GM23248 (cell line): ENCODE data around the gene RWDD4.

Experiments
- EZH2 ChIP-seq: fragments of 200-600 bp; sonication (generic); IDR thresholded peaks from 2 replicates; pipeline ENCODE4 v1.6.1; 2018; ENCODE audit warnings: antibody characterized with exemption, mild to moderate bottlenecking; ENCODE audit not compliant: insufficient read depth, poor library complexity, severe bottlenecking
- EZH2phosphoT487 ChIP-seq: fragments of 200-600 bp; sonication (generic); IDR thresholded peaks from 2 replicates; pipeline ENCODE4 v1.6.1; 2018; ENCODE audit warnings: antibody characterized with exemption, moderate library complexity, mild to moderate bottlenecking, low read depth; ENCODE audit not compliant: insufficient read depth

DNA sequence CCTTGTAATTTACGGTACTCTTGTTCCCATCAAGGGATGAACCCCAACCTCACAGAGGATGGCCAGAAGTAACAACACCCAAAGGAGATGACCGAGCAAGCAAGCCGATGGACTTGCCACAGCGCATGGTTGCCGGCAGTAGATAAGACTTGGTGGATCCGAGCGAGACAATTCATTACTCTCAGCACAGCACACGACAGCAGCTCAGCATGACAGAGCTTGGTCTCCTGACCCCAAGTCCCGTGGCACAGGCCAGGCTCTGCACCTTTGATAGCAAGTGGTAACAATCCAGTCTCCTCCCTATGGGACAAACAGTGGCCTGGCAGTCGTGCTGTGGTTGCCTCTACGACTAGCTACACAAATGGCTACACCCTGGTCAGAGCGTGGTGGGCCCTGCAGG, 26.3 kb downstream of the RWDD4 start:
- TF ChIP-seq EZH2 (no peak), EZH2phosphoT487 (no peak)
